K562 (cell line): Measurements from ENCODE around the gene SHH. TPM values are rescaled to one million over a fixed set of nuclear protein-coding genes. Genes with fewer than 3 reads are reported as not detected.
A peak's percentile ranks its signal among the peaks of the same experiment; 100 is the strongest.

Experiments
- ATAC-seq: fragments of 200-7000 bp; cut with Tn5 transposase; 3 replicates; pipeline ENCODE4 v1.9.1; 2020; ENCODE audit warnings: moderate library complexity
- BruUV-seq: library from RNA; stranded (reverse); fragments of 400-500 nt; replicated peaks from 2 replicates; lab custom pipeline; 2021; lab: Mats Ljungman, UMichigan
- CTCF ChIA-PET: fragments of 300-600 bp; formaldehyde crosslinking; extraction: SDS; loops from one replicate; lab custom pipeline; 2021; ENCODE audit warnings: low intra/inter-chr PET ratio; lab: Yijun Ruan, JAX
- POLR2A ChIA-PET: fragments of 300-600, 350-650 bp; sonication (Branson Sonifier 250); formaldehyde crosslinking; extraction: SDS; loops from one replicate; lab custom pipeline; 2021; ENCODE audit warnings: antibody characterized with exemption, inconsistent platforms; lab: Yijun Ruan, JAX
- DNase-seq, 4 experiments: peaks; one replicate each; pipeline versions ENCODE4 v3.0.0 to v3.0.0-alpha.2; 2011 to 2018; ENCODE audit warnings: low spot score in 3 of 4, mixed read lengths in 3 of 4; ENCODE audit errors: extremely low read depth in 1 of 4
- FAIRE-seq: peaks from 2 replicates; lab custom pipeline; 2011; peaks lifted over from hg19 to GRCh38; lab: Jason Lieb, UNC
- H2AFZ ChIP-seq: 2 replicates; pipeline ENCODE4 v1.6.0; 2011; ENCODE audit warnings: low read depth, low read length, control low read depth, inconsistent platforms
- H3K27ac ChIP-seq: fragments of 200-600 bp; 3 replicates; pipeline ENCODE4 v1.8.0; 2011; ENCODE audit warnings: low read depth, mild to moderate bottlenecking, control low read depth, inconsistent platforms, low read length, moderate library complexity, mixed read lengths; ENCODE audit errors: extremely low read depth
- H3K27me3 ChIP-seq, 2 experiments: fragments of 300-600 bp in 1 of 2; 2 replicates in 1 of 2; 3 replicates in 1 of 2; pipeline versions ENCODE4 v1.6.0 to v1.8.0; 2011; ENCODE audit warnings: inconsistent platforms in 2 of 2, low read length in 2 of 2, mild to moderate bottlenecking in 1 of 2, mixed read lengths in 1 of 2, moderate library complexity in 1 of 2; ENCODE audit not compliant: control insufficient read depth in 2 of 2, insufficient read depth in 2 of 2
- H3K36me3 ChIP-seq: fragments of 300-600 bp; 3 replicates; pipeline ENCODE4 v1.8.0; 2011; ENCODE audit warnings: mild to moderate bottlenecking, low read length, inconsistent platforms; ENCODE audit not compliant: control insufficient read depth, insufficient read depth
- H3K4me1 ChIP-seq, 2 experiments: fragments of 200-600 bp in 1 of 2; replicated peaks in 1 of 2; 2 replicates in 1 of 2; 3 replicates in 1 of 2; pipeline versions ENCODE4 v1.5.1 to v1.8.0; 2011; ENCODE audit warnings: inconsistent platforms in 2 of 2, low read length in 2 of 2, mild to moderate bottlenecking in 1 of 2, mixed read lengths in 1 of 2, moderate library complexity in 1 of 2; ENCODE audit not compliant: control insufficient read depth in 2 of 2, insufficient read depth in 2 of 2
- H3K4me2 ChIP-seq: 2 replicates; pipeline ENCODE4 v1.6.1; 2011; ENCODE audit warnings: low read length, control low read depth, inconsistent platforms, mixed read lengths; ENCODE audit not compliant: insufficient read depth
- H3K4me3 ChIP-seq: fragments of 200-600 bp; sonication (generic), shearing (Covaris generic); 2 replicates; pipeline ENCODE4 v1.5.1; 2016; ENCODE audit warnings: control low read depth, inconsistent platforms
- H3K79me2 ChIP-seq: fragments of 200-600 bp; 3 replicates; pipeline ENCODE4 v1.8.0; 2011; ENCODE audit warnings: low read length, inconsistent platforms; ENCODE audit not compliant: control insufficient read depth, insufficient read depth
- H3K9ac ChIP-seq, 2 experiments: 2 replicates each; pipeline versions ENCODE4 v1.6.0 to v1.6.1; 2011; ENCODE audit warnings: low read depth in 2 of 2, low read length in 2 of 2, control low read depth in 1 of 2, inconsistent platforms in 1 of 2, mild to moderate bottlenecking in 1 of 2, mixed read lengths in 1 of 2; ENCODE audit not compliant: insufficient read depth in 1 of 2
- H3K9me1 ChIP-seq: one replicate; pipeline ENCODE4 v1.6.0; 2011; ENCODE audit warnings: inconsistent platforms, mild to moderate bottlenecking, low read length, moderate library complexity; ENCODE audit not compliant: control insufficient read depth, insufficient read depth
- H3K9me3 ChIP-seq: replicated peaks from 2 replicates; pipeline ENCODE4 v1.5.1; 2011; ENCODE audit warnings: low read depth, low read length, inconsistent platforms; ENCODE audit not compliant: control insufficient read depth, insufficient read depth
- H4K20me1 ChIP-seq: replicated peaks from 2 replicates; pipeline ENCODE4 v1.6.1; 2011; ENCODE audit warnings: low read length, inconsistent platforms, mixed read lengths; ENCODE audit not compliant: control insufficient read depth, insufficient read depth
- PCBP2 ChIP-seq: fragments of 200-400 bp; formaldehyde crosslinking; IDR thresholded peaks from 2 replicates; pipeline ENCODE4 v1.6.1; 2018; ENCODE audit warnings: low read length, low read depth, mild to moderate bottlenecking, moderate library complexity; ENCODE audit not compliant: poor library complexity, severe bottlenecking
- YBX1 ChIP-seq: fragments of 450-650 bp; IDR thresholded peaks from 2 replicates; pipeline ENCODE4 v1.7.1; 2016; ENCODE audit warnings: mild to moderate bottlenecking
- ZNF134 ChIP-seq: fragments of 250-450 bp; sonication (Bioruptor Pico); conservative IDR thresholded peaks from 2 replicates; pipeline ENCODE4 v1.4.0; 2020
- WGBS: fragments of 100-300 bp; shearing (Covaris generic); methylation state at CpG from one replicate; pipeline ENCODE4 v1.1.6; 2016; ENCODE audit warnings: low coverage, mixed read lengths; ENCODE audit not compliant: insufficient coverage; ENCODE audit errors: missing lambda C conversion rate; 5-methylcytosine and 5-hydroxymethylcytosine counted together
- in situ Hi-C: fragments of 300-500 bp; cut with MboI; formaldehyde crosslinking; loops from 4 replicates; pipeline ENCODE4 v1.15.0; 2018; ENCODE audit warnings: inconsistent platforms, mixed read lengths
- intact Hi-C: fragments of 100-400 bp; cut with micrococcal nuclease; formaldehyde crosslinking; loops from 2 replicates; pipeline ENCODE4 v1.14.2; 2022
- polyA plus RNA-seq, 8 experiments: library from polyadenylated mRNA; depleted of rRNA in 4 of 8; stranded (reverse) in 5 of 8; unstranded in 3 of 8; fragments of >200 nt; fragmentation: Nextera tagmentation in 2 of 8; fragmentation: Illumina TruSeq in 1 of 8; extraction: Ambion mirVana in 2 of 8; extraction: Trizol in 1 of 8; gene quantifications; 2 replicates each; pipeline versions ENCODE4 v1.2.1 to v1.2.3, GENCODE V29; 2011 to 2014; ENCODE audit warnings: inconsistent platforms in 1 of 8, missing spikeins in 1 of 8
- total RNA-seq, 7 experiments: library from RNA; depleted of rRNA in 6 of 7; stranded (reverse); fragments of >200 nt in 6 of 7; fragmentation: Illumina TruSeq in 2 of 7; extraction: Trizol in 2 of 7; gene quantifications; 2 replicates each; pipeline versions ENCODE4 v1.2.1 to v1.2.3, GENCODE V29; 2011 to 2021; ENCODE audit warnings: low replicate concordance in 1 of 7
- TF ChIP-seq, protein P1 (sequence below), 3 experiments: IDR thresholded peaks in 2 of 3; conservative IDR thresholded peaks in 1 of 3; 2 replicates each; pipeline ENCODE4 v1.5.1; 2011 to 2012; ENCODE audit warnings: low read length in 3 of 3, mild to moderate bottlenecking in 3 of 3, control low read depth in 2 of 3, improper control_type of control experiment in 1 of 3, inconsistent platforms in 1 of 3, low read depth in 1 of 3, mixed read lengths in 1 of 3, moderate library complexity in 1 of 3; ENCODE audit not compliant: insufficient read depth in 2 of 3

SHH gene
- total and polyA plus RNA-seq, 9 of the 15 experiments (the other 6 are each of a cell fraction or from before 2014, with no cell fraction given): 0.09 TPM; not detected in 8

DNA sequence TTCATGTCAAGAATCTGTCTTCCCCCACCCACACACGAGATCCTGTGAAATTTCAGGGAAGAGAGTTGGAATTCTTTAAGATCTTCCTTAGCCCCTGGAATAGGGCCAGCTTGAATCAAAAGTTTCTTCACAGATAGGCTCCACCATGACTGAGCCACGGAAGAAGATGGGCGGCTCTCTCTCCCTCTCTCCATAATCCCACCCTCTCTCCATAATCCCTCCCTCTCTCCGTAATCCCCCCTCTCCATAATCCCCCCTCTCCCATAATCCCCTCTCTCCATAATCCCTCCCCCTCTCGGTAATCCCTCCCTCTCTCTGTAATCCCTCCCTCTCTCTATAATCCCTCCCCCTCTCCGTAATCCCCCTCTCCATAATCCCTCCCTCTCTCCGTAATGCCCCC, 20.4 kb downstream of the SHH start:
- Histone ChIP-seq H2AFZ (no peak overlapping the region), H3K27ac (no peak overlapping the region), H3K4me1 (peaks cover 0 to 18% of the 10 kb centered on the region in 2 experiments; a peak in 2 of 5 replicates), H3K9ac (no peak overlapping the region), H3K9me3 (no peaks in the 10 kb centered on the region; the same call in 1 of the 2 replicates), H3K79me2 (no peaks in the 10 kb centered on the region), H4K20me1 (no peaks in the 10 kb centered on the region), H3K9me1 (no peaks in the 10 kb centered on the region), H3K4me3 (no peak overlapping the region), H3K4me2 (no peak overlapping the region), H3K27me3 (peaks cover 2 to 16% of the 10 kb centered on the region in 2 experiments; a peak in 3 of 5 replicates), H3K36me3 (no peaks in the 10 kb centered on the region)
- peak in 1 of 4 experiments; percentile 57 for DNase-seq
- CTCF ChIA-PET: no interaction called here
- 29% methylated on average over 3 of the region's 7 CpGs for WGBS
- TF ChIP-seq YBX1 (no peak), PCBP2 (peak; percentile 27)
- POLR2A ChIA-PET: no interaction called here
- in situ Hi-C loops: no loop called here
- intact Hi-C loops: no loop called here
- peak; percentile 68 for FAIRE-seq
- ATAC-seq: no peak
- no TSS peak for BruUV-seq

DNA sequence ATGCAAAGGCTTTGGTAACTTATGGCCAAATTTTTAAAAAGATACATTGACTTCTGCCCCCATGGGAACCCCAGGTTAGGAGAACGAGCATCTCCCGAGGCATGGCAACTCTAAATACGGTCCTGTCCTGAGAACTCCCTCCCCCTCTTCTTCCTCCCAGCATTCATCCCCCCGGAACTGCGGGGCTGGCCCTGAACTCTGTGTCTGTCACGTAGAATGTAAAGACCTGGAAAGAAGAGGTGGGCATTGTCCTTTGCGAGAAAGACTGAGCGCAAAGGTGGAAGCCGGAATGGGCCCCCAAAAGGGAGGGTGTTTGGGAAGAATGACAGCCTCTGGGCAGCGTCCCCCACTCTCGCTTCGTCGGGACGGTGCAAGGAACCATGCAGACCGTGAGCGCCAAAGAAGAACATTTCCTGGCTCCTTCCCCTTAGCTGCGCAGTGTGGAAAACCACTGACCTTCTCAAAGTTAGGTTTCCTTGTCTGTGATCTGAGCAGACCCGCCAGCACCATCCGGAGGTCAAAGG, 21.0 kb downstream of the SHH start:
- in situ Hi-C loops (no loop called here), intact Hi-C loops (no loop called here)
- FAIRE-seq (no peak), ATAC-seq (no peak), DNase-seq (no peak)
- Histone ChIP-seq H4K20me1 (no peaks in the 10 kb centered on the region), H3K4me1 (peaks cover 0 to 12% of the 10 kb centered on the region in 2 experiments; a peak in 1 of 5 replicates), H3K4me2 (no peak overlapping the region), H3K27me3 (peaks cover 2 to 10% of the 10 kb centered on the region in 2 experiments; a peak in 3 of 5 replicates), H3K79me2 (no peaks in the 10 kb centered on the region), H3K9me3 (no peaks in the 10 kb centered on the region; the same call in 1 of the 2 replicates), H3K27ac (no peak overlapping the region), H2AFZ (no peak overlapping the region), H3K4me3 (no peak overlapping the region), H3K9me1 (no peaks in the 10 kb centered on the region), H3K36me3 (no peaks in the 10 kb centered on the region), H3K9ac (no peak overlapping the region)
- no TSS peak for BruUV-seq
- CTCF ChIA-PET: no interaction called here
- POLR2A ChIA-PET: no interaction called here
- TF ChIP-seq, protein P1, sequence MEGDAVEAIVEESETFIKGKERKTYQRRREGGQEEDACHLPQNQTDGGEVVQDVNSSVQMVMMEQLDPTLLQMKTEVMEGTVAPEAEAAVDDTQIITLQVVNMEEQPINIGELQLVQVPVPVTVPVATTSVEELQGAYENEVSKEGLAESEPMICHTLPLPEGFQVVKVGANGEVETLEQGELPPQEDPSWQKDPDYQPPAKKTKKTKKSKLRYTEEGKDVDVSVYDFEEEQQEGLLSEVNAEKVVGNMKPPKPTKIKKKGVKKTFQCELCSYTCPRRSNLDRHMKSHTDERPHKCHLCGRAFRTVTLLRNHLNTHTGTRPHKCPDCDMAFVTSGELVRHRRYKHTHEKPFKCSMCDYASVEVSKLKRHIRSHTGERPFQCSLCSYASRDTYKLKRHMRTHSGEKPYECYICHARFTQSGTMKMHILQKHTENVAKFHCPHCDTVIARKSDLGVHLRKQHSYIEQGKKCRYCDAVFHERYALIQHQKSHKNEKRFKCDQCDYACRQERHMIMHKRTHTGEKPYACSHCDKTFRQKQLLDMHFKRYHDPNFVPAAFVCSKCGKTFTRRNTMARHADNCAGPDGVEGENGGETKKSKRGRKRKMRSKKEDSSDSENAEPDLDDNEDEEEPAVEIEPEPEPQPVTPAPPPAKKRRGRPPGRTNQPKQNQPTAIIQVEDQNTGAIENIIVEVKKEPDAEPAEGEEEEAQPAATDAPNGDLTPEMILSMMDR (IDR thresholded peaks at IDR 0.05 in 2 of 3, conservative IDR thresholded peaks at IDR 0.05 in 1 of 3; ENCODE audit: insufficient read depth in 2 of 3, low read depth in 1 of 3, low read length in 3 of 3): 0 out of 6 replicates have a peak, but pooled peaks of 1 of the 3 experiments have one; percentile 7
- TF ChIP-seq ZNF134 (CRISPR knock-in tag): no peak
- 56% methylated on average over 19 of the region's 19 CpGs for WGBS
